Natural killer cell treated with Interleukin-12 subunit alpha and Interleukin-12 subunit beta and Interleukin-15 and Interleukin-18, amount 100 ng/mL, for 72 hours (primary cell): ENCODE data around the gene POM121. TPM values are rescaled to one million over a fixed set of nuclear protein-coding genes. Genes with fewer than 3 reads are reported as not detected.
"Not testable (repeated sequence)": the region's sequence is repeated elsewhere in the genome, so short reads cannot be mapped to it uniquely, and the experiment has no call there.

Source experiments
- ATAC-seq, 2 donors: fragments of 150-1000 bp; cut with Tn5 transposase in 1 of 2; sonication (Bioruptor Pico), chemical (Tn5 transposase) in 1 of 2; 2 replicates each; pipeline ENCODE4 v1.10.0; 2021
- DNase-seq: peaks from one replicate; pipeline ENCODE4 v3.0.0; 2022; ENCODE audit warnings: low spot score
- H3K27ac Mint-ChIP-seq, 2 donors: 1 replicate in 1 of 2; 2 replicates in 1 of 2; pipeline ENCODE4 v1.8.0; 2022; ENCODE audit warnings: mixed read lengths in 2 of 2, mild to moderate bottlenecking in 1 of 2, moderate library complexity in 1 of 2
- H3K27me3 Mint-ChIP-seq, 2 donors: 1 replicate in 1 of 2; 2 replicates in 1 of 2; pipeline ENCODE4 v1.8.0; 2022; ENCODE audit warnings: mixed read lengths in 2 of 2
- H3K36me3 Mint-ChIP-seq: one replicate; pipeline ENCODE4 v1.8.0; 2022; ENCODE audit warnings: mixed read lengths
- H3K4me1 Mint-ChIP-seq, 2 donors: 1 replicate in 1 of 2; 2 replicates in 1 of 2; pipeline ENCODE4 v1.8.0; 2022; ENCODE audit warnings: low read depth in 2 of 2, mixed read lengths in 2 of 2, mild to moderate bottlenecking in 1 of 2
- H3K4me3 Mint-ChIP-seq: one replicate; pipeline ENCODE4 v1.8.0; 2022; ENCODE audit warnings: mixed read lengths
- H3K9me3 Mint-ChIP-seq: 2 replicates; pipeline ENCODE4 v1.8.0; 2022; ENCODE audit warnings: mixed read lengths
- total RNA-seq, 2 donors: library from RNA; stranded (reverse); gene quantifications; one replicate each; pipeline ENCODE4 v1.2.3, GENCODE V29; 2022

The POM121 gene
- 100 to 1,000 TPM in 1 of 2 donors, 10 to 100 TPM in 1; 67.4 to 114 TPM for total RNA-seq

- DNase-seq (peak; percentile 88), ATAC-seq (peak; percentile 95 to 97)
- peaks cover 24 to 32% of the 10 kb centered on the region in 2 donors for H3K4me1 Mint-ChIP-seq
- no peaks in the 10 kb centered on the region for H3K27me3 Mint-ChIP-seq
- no peaks in the 10 kb centered on the region for H3K9me3 Mint-ChIP-seq
- H3K36me3 Mint-ChIP-seq, result peaks cover 19% of the 10 kb centered on the region
- H3K27ac Mint-ChIP-seq, result peak within 1 kb of the TSS; percentile 94 to 98
- peak within 1 kb of the TSS; percentile 97 for H3K4me3 Mint-ChIP-seq
These were observed at the start of gene POM121 for GRCh38 chr7:72924733-72925545. Gene POM121, plus strand, starts transcription at chr7:72925095. Its CDS starts 27 bp downstream, at chr7:72925122.

- not testable (repeated sequence) for H3K9me3 Mint-ChIP-seq, H3K36me3 Mint-ChIP-seq, H3K4me1 Mint-ChIP-seq, H3K27me3 Mint-ChIP-seq
- peak; percentile 100 for ATAC-seq
- peak overlapping the region; percentile 97 for H3K4me3 Mint-ChIP-seq
- peak overlapping the region; percentile 84 to 94 for H3K27ac Mint-ChIP-seq
- DNase-seq, result peak; percentile 87
These were observed 45.7 kb upstream of the POM121 start for GRCh38 chr7:72879079-72879736.

GRCh38 chr7:72879737-72880215 lies 45.1 kb upstream of the POM121 start:
- not testable (repeated sequence) for H3K4me1 Mint-ChIP-seq, H3K9me3 Mint-ChIP-seq, H3K27me3 Mint-ChIP-seq, H3K36me3 Mint-ChIP-seq
- DNase-seq, result peak; percentile 72
- ATAC-seq, result peak; percentile 40 to 45
- Mint-ChIP-seq H3K27ac (peak overlapping the region; percentile 84 to 94), H3K4me3 (peak overlapping the region; percentile 97)

- peaks cover 6 to 23% of the 10 kb centered on the region in 2 donors for H3K4me1 Mint-ChIP-seq
- H3K4me3 Mint-ChIP-seq, DNase-seq, H3K27me3 Mint-ChIP-seq, ATAC-seq, H3K9me3 Mint-ChIP-seq: not testable (repeated sequence)
- H3K36me3 Mint-ChIP-seq, result peaks cover 17% of the 10 kb centered on the region
- H3K27ac Mint-ChIP-seq, result peak overlapping the region in 1 of 2 donors; percentile 63
These were observed 33.1 kb upstream of the POM121 start for GRCh38 chr7:72891750-72892149.

GRCh38 chr7:72904740-72905139 lies 20.2 kb upstream of the POM121 start:
- not testable (repeated sequence) for H3K27ac Mint-ChIP-seq, ATAC-seq, H3K4me1 Mint-ChIP-seq, DNase-seq, H3K9me3 Mint-ChIP-seq, H3K4me3 Mint-ChIP-seq, H3K27me3 Mint-ChIP-seq
- peaks cover 12% of the 10 kb centered on the region for H3K36me3 Mint-ChIP-seq

- H3K36me3 Mint-ChIP-seq, ATAC-seq, DNase-seq, H3K27me3 Mint-ChIP-seq, H3K27ac Mint-ChIP-seq, H3K9me3 Mint-ChIP-seq, H3K4me3 Mint-ChIP-seq: not testable (repeated sequence)
- H3K4me1 Mint-ChIP-seq, result peaks cover 11 to 21% of the 10 kb centered on the region in 2 donors
These were observed 16.5 kb upstream of the POM121 start for GRCh38 chr7:72908422-72908821.

GRCh38 chr7:72911395-72911794 lies 13.5 kb upstream of the POM121 start:
- ATAC-seq, H3K27ac Mint-ChIP-seq, DNase-seq, H3K9me3 Mint-ChIP-seq, H3K4me3 Mint-ChIP-seq, H3K27me3 Mint-ChIP-seq: not testable (repeated sequence)
- H3K4me1 Mint-ChIP-seq, result peaks cover 13 to 24% of the 10 kb centered on the region in 2 donors
- peaks cover 12% of the 10 kb centered on the region for H3K36me3 Mint-ChIP-seq

GRCh38 chr7:72913750-72914149 lies 11.1 kb upstream of the POM121 start:
- not testable (repeated sequence) for H3K9me3 Mint-ChIP-seq, DNase-seq, H3K4me3 Mint-ChIP-seq, ATAC-seq, H3K27me3 Mint-ChIP-seq, H3K36me3 Mint-ChIP-seq
- Mint-ChIP-seq H3K27ac (peak overlapping the region; percentile 16 to 39), H3K4me1 (peaks cover 23 to 24% of the 10 kb centered on the region in 2 donors)

- peak; percentile 61 for DNase-seq
- not testable (repeated sequence) for H3K27me3 Mint-ChIP-seq, H3K36me3 Mint-ChIP-seq, H3K27ac Mint-ChIP-seq, H3K9me3 Mint-ChIP-seq, H3K4me3 Mint-ChIP-seq
- ATAC-seq, result peak; percentile 67 to 77
- H3K4me1 Mint-ChIP-seq, result peaks cover 24 to 26% of the 10 kb centered on the region in 2 donors
These were observed 10.0 kb upstream of the POM121 start for GRCh38 chr7:72914756-72915525.

GRCh38 chr7:72919256-72919775 lies 5.6 kb upstream of the POM121 start:
- no peaks in the 10 kb centered on the region for H3K36me3 Mint-ChIP-seq
- no peaks in the 10 kb centered on the region for H3K27me3 Mint-ChIP-seq
- peaks cover 4 to 27% of the 10 kb centered on the region in 2 donors for H3K4me1 Mint-ChIP-seq
- DNase-seq, result no peak
- H3K4me3 Mint-ChIP-seq, result no peak overlapping the region
- no peak for ATAC-seq
- H3K9me3 Mint-ChIP-seq, result no peaks in the 10 kb centered on the region
- no peak overlapping the region for H3K27ac Mint-ChIP-seq

GRCh38 chr7:72924386-72924732 lies 536 bp upstream of the POM121 start:
- ATAC-seq (peak; percentile 1 to 7), DNase-seq (no peak)
- H3K4me1 Mint-ChIP-seq, result peaks cover 24 to 34% of the 10 kb centered on the region in 2 donors
- no peaks in the 10 kb centered on the region for H3K9me3 Mint-ChIP-seq
- H3K27ac Mint-ChIP-seq, result peak overlapping the region; percentile 94 to 98
- H3K4me3 Mint-ChIP-seq, result peak overlapping the region; percentile 97
- peaks cover 18% of the 10 kb centered on the region for H3K36me3 Mint-ChIP-seq
- H3K27me3 Mint-ChIP-seq, result no peaks in the 10 kb centered on the region

GRCh38 chr7:72925546-72926120 lies 738 bp downstream of the POM121 start:
- Mint-ChIP-seq H3K27ac (peak overlapping the region; percentile 94 to 98), H3K36me3 (peaks cover 25% of the 10 kb centered on the region), H3K4me1 (peaks cover 24 to 36% of the 10 kb centered on the region in 2 donors), H3K4me3 (peak overlapping the region; percentile 97), H3K27me3 (no peaks in the 10 kb centered on the region), H3K9me3 (no peaks in the 10 kb centered on the region)
- ATAC-seq, result peak in 1 of 2 donors; percentile 43
- DNase-seq, result no peak

GRCh38 chr7:72927791-72928190 lies 2.9 kb downstream of the POM121 start:
- not testable (repeated sequence) for H3K27ac Mint-ChIP-seq, H3K4me3 Mint-ChIP-seq, H3K9me3 Mint-ChIP-seq, DNase-seq, ATAC-seq, H3K27me3 Mint-ChIP-seq
- Mint-ChIP-seq H3K36me3 (peaks cover 28% of the 10 kb centered on the region), H3K4me1 (peaks cover 24 to 33% of the 10 kb centered on the region in 2 donors)
